ENCODE data around the gene TNP1.

GRCh38 chr2:216865658-216866057 is 5.8 kb upstream of the TNP1 start:
- TF ChIP-seq EP300 (IDR thresholded peaks at IDR 0.05) = no peak
- no peak for TF ChIP-seq CTCF (IDR thresholded peaks at IDR 0.05)
- TF ChIP-seq POLR2AphosphoS5 (IDR thresholded peaks at IDR 0.05) = no peak

Data from suprapubic skin (tissue), 4 donors.